ENCODE results near the gene CTSH. TPM values are rescaled to one million over a fixed set of nuclear protein-coding genes. Genes with fewer than 3 reads are reported as not detected.
A peak's percentile ranks its signal among the peaks of the same experiment; 100 is the strongest.
"Not testable (repeated sequence)": the region's sequence is repeated elsewhere in the genome, so short reads cannot be mapped to it uniquely, and the experiment has no call there.

The CTSH gene
- total RNA-seq, 2 experiments from 2014 or later: 11.1 to 11.4 TPM

- Mint-ChIP-seq H3K36me3 (ENCODE audit: low read depth) (peaks cover 36% of the 10 kb centered on the region), H3K9me3 (no peaks in the 10 kb centered on the region), H3K4me3 (peak overlapping the region; percentile 100), H3K27me3 (no peaks in the 10 kb centered on the region), H3K4me1 (ENCODE audit: low read depth) (peaks cover 49% of the 10 kb centered on the region), H3K27ac (peak overlapping the region; percentile 100)
- TF ChIP-seq CTCF (IDR thresholded peaks at IDR 0.05): peak; percentile 64
- peaks cover 1% of the 10 kb centered on the region for H3K36me3 ChIP-seq (ENCODE audit: insufficient read depth, low read length)
- POLR2A ChIA-PET: interaction anchor here (0.8 to 3.6 kb wide), 22 partner anchors 9 to 1050 kb away, joined by 3 to 17 read pairs (median 6); partner anchors contain the start of genes CHRNA5, CTSH, DNAJA4 and IREB2
- H3K27ac ChIP-seq (ENCODE audit: low read depth in 1 of 2, low read length in 2 of 2): peak overlapping the region; percentile 100
- no peaks in the 10 kb centered on the region for H3K9me3 ChIP-seq (ENCODE audit: control insufficient read depth in 1 of 2, insufficient read depth in 1 of 2, low read length in 2 of 2)
- H3K4me3 ChIP-seq (ENCODE audit: low read length): peak overlapping the region; percentile 98
- ATAC-seq (ENCODE audit: poor library complexity): peak; percentile 70
- intact Hi-C loops (cut with DNase I, micrococcal nuclease): loop anchor here (1.0 to 10.0 kb wide), 6 partner anchors 13 to 1798 kb away; partner anchors contain the start of genes IREB2 (in 1 of the 2) and TSPAN3 (in 1 of the 2)
- DNase-seq: peak; percentile 77 to 97 (median 86)
- CTCF ChIA-PET: interaction anchor here (0.5 to 1.8 kb wide), 10 partner anchors 9 to 436 kb away, joined by 3 to 8 read pairs (median 5); partner anchors contain the start of gene ADAMTS7
- peaks cover 35% of the 10 kb centered on the region for H3K4me1 ChIP-seq (ENCODE audit: insufficient read depth, low read length)
- no peaks in the 10 kb centered on the region for H3K27me3 ChIP-seq (ENCODE audit: control insufficient read depth in 1 of 2, insufficient read depth in 2 of 2, low read length in 2 of 2)
Measured at GRCh38 chr15:78872972-78873792, 71.7 kb downstream of the CTSH start.

- TF ChIP-seq CTCF (IDR thresholded peaks at IDR 0.05): no peak
- intact Hi-C loops (cut with DNase I, micrococcal nuclease): loop anchor here (1.0 to 10.0 kb wide), 6 partner anchors 12 to 1798 kb away; partner anchors contain the start of genes IREB2 (in 1 of the 2) and TSPAN3 (in 1 of the 2)
- Histone ChIP-seq H3K27me3 (ENCODE audit: control insufficient read depth in 1 of 2, insufficient read depth in 2 of 2, low read length in 2 of 2) (no peaks in the 10 kb centered on the region), H3K4me3 (ENCODE audit: low read length) (peak within 1 kb of the TSS; percentile 98), H3K9me3 (ENCODE audit: control insufficient read depth in 1 of 2, insufficient read depth in 1 of 2, low read length in 2 of 2) (no peaks in the 10 kb centered on the region), H3K27ac (ENCODE audit: low read depth in 1 of 2, low read length in 2 of 2) (peak within 1 kb of the TSS; percentile 100), H3K4me1 (ENCODE audit: insufficient read depth, low read length) (peaks cover 34% of the 10 kb centered on the region), H3K36me3 (ENCODE audit: insufficient read depth, low read length) (no peaks in the 10 kb centered on the region)
- Mint-ChIP-seq H3K4me1 (ENCODE audit: low read depth) (peaks cover 41% of the 10 kb centered on the region), H3K27me3 (no peaks in the 10 kb centered on the region), H3K36me3 (ENCODE audit: low read depth) (peaks cover 28% of the 10 kb centered on the region), H3K27ac (peak within 1 kb of the TSS; percentile 100), H3K9me3 (no peaks in the 10 kb centered on the region), H3K4me3 (peak within 1 kb of the TSS; percentile 100)
- ChIA-PET POLR2A (interaction anchor here (1.1 to 3.6 kb wide), 16 partner anchors 8 to 607 kb away, joined by 3 to 17 read pairs (median 9); partner anchors contain the start of genes CHRNA5, CTSH, DNAJA4 and IREB2), CTCF (interaction anchor here (1.1 to 1.8 kb wide), 5 partner anchors 10 to 435 kb away, joined by 3 to 8 read pairs (median 4); no protein-coding TSS in a partner anchor)
- ATAC-seq (ENCODE audit: poor library complexity) (peak; percentile 79), DNase-seq (peak; percentile 91 to 99 (median 96))
Measured at GRCh38 chr15:78872155-78872971, 72.5 kb downstream of the CTSH start, which contains the start of gene MORF4L1. Gene MORF4L1, plus strand, starts transcription at chr15:78872890. Its CDS starts 128 bp downstream, at chr15:78873018.

- not testable (repeated sequence) for H3K9me3 ChIP-seq (ENCODE audit: control insufficient read depth in 1 of 2, insufficient read depth in 1 of 2, low read length in 2 of 2); H3K27me3 ChIP-seq (ENCODE audit: control insufficient read depth in 1 of 2, insufficient read depth in 2 of 2, low read length in 2 of 2); H3K9me3 Mint-ChIP-seq; ATAC-seq (ENCODE audit: poor library complexity); H3K27ac ChIP-seq (ENCODE audit: low read depth in 1 of 2, low read length in 2 of 2); H3K36me3 ChIP-seq (ENCODE audit: insufficient read depth, low read length); H3K27me3 Mint-ChIP-seq; H3K4me3 ChIP-seq (ENCODE audit: low read length)
- CTCF ChIA-PET: interaction anchor here (1.4 kb wide), 1 partner anchor 10 kb away, joined by 4 read pairs; no protein-coding TSS in a partner anchor
- Mint-ChIP-seq H3K36me3 (ENCODE audit: low read depth) (peaks cover 28% of the 10 kb centered on the region), H3K4me3 (peak overlapping the region; percentile 85), H3K27ac (peak overlapping the region; percentile 100), H3K4me1 (ENCODE audit: low read depth) (peaks cover 37% of the 10 kb centered on the region)
- intact Hi-C loops (cut with DNase I, micrococcal nuclease): loop anchor here (1.0 to 10.0 kb wide), 6 partner anchors 11 to 1797 kb away; partner anchors contain the start of genes IREB2 (in 1 of the 2) and TSPAN3 (in 1 of the 2)
- POLR2A ChIA-PET: interaction anchor here (1.4 to 3.6 kb wide), 6 partner anchors 10 to 331 kb away, joined by 4 to 17 read pairs (median 14); partner anchors contain the start of gene PSMA4
- DNase-seq: peak in 1 of 14 experiments; percentile 18
- H3K4me1 ChIP-seq (ENCODE audit: insufficient read depth, low read length): peaks cover 26% of the 10 kb centered on the region
Measured at GRCh38 chr15:78871483-78872127, 73.2 kb downstream of the CTSH start.

Other genes starting within 250 kb of the CTSH start
- gene ADAMTS7, start 133.6 kb downstream of the CTSH start, total RNA-seq: under 1 TPM; 0.11 to 0.30 TPM
- 100 to 1,000 TPM; 463 to 496 TPM for gene MORF4L1, start 72.2 kb downstream of the CTSH start, total RNA-seq
- not detected for gene RASGRF1, start 145.7 kb upstream of the CTSH start, total RNA-seq

All from CD4-positive, alpha-beta T cell (primary cell).